Measurements from ENCODE around the gene STK33.
A peak's percentile ranks its signal among the peaks of the same experiment; 100 is the strongest.

STK33 gene

GRCh38 chr11:8356721-8357504, 237.1 kb downstream of the STK33 start:
- FAIRE-seq = no peak
- no peak for TF ChIP-seq CTCF (IDR thresholded peaks at IDR 0.05; ENCODE audit: insufficient read depth, missing control alignments)
- no peak for DNase-seq (ENCODE audit: insufficient read length, low spot score)

GRCh38 chr11:8356216-8356615, 237.8 kb downstream of the STK33 start:
- DNase-seq (ENCODE audit: insufficient read length, low spot score) = no peak
- no peak for TF ChIP-seq CTCF (IDR thresholded peaks at IDR 0.05; ENCODE audit: insufficient read depth, missing control alignments)

GRCh38 chr11:8355416-8355742, 238.6 kb downstream of the STK33 start:
- no peak for FAIRE-seq

More at GRCh38 chr11:8356216-8356615, 237.8 kb downstream of the STK33 start:
- FAIRE-seq = no peak

GRCh38 chr11:8354622-8355415, 239.2 kb downstream of the STK33 start:
- peak; percentile 36 for TF ChIP-seq CTCF (IDR thresholded peaks at IDR 0.05; ENCODE audit: insufficient read depth, missing control alignments)
- no peak for DNase-seq (ENCODE audit: insufficient read length, low spot score)
- FAIRE-seq = no peak

More at GRCh38 chr11:8355416-8355742, 238.6 kb downstream of the STK33 start:
- DNase-seq (ENCODE audit: insufficient read length, low spot score) = no peak
- no peak for TF ChIP-seq CTCF (IDR thresholded peaks at IDR 0.05; ENCODE audit: insufficient read depth, missing control alignments)

GRCh38 chr11:8352876-8353505, 241.0 kb downstream of the STK33 start:
- DNase-seq (ENCODE audit: insufficient read length, low spot score) (no peak), FAIRE-seq (no peak)
- TF ChIP-seq CTCF (IDR thresholded peaks at IDR 0.05; ENCODE audit: insufficient read depth, missing control alignments) = no peak

- no peak for FAIRE-seq
- no peak for TF ChIP-seq CTCF (IDR thresholded peaks at IDR 0.05; ENCODE audit: insufficient read depth, missing control alignments)
- no peak for DNase-seq (ENCODE audit: insufficient read length, low spot score)
These were observed 241.7 kb downstream of the STK33 start for GRCh38 chr11:8352103-8352875.
